HG02798 (cell line): ENCODE data around the gene HS3ST2.
"Not testable (repeated sequence)": the region's sequence is repeated elsewhere in the genome, so short reads cannot be mapped to it uniquely, and the experiment has no call there.

Source experiments
- ATAC-seq: cut with Tn5 transposase; IDR thresholded peaks from one replicate; pipeline ENCODE4 v1.9.1; 2021; ENCODE audit warnings: mild to moderate bottlenecking; ENCODE audit not compliant: unreplicated experiment, poor library complexity

The HS3ST2 gene

GRCh38 chr16:22868593-22869224 lies 54.7 kb downstream of the HS3ST2 start:
- no peak for ATAC-seq

DNA sequence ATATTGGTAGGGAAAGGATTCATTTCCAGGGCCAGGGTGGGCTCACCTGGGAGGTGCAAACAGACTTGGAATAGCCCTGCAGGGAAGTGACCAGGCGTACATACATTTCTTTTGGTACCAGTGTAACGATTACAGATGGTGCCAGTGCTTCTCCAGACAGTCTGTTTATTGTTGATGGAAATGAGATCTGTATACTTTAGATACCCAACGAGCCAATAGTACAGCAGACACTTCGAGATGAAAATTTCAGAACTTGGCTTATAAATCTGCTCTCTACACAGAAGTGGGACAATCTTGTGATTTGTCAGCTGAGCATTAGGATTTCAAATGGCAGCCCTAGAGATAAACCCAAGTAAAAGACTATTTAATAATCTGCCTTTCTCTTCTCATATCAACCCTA lies 57.9 kb downstream of the HS3ST2 start:
- no peak for ATAC-seq

GRCh38 chr16:22874394-22874793 lies 60.4 kb downstream of the HS3ST2 start:
- no peak for ATAC-seq

- ATAC-seq: no peak
Measured at GRCh38 chr16:22878955-22879354, 65.0 kb downstream of the HS3ST2 start.

DNA sequence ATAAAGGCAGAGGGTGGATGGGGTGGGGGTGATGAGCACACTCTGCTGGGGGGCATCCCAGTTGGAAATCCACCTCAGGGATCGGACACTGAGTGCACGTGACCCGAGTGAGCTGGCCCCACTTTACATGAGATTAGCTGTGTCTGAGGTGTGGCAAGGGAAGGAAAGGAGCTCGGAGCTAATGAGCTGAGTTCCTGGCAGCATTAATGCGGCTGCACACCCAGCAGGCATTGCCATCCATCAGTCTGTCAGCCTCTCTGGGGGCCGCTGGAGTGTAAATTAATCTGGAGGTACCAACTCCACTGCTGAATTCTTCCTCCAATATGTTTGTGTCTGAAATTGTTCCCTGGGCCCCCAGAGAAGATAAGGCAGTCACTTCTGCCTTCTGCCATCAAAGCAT lies 65.5 kb downstream of the HS3ST2 start:
- no peak for ATAC-seq

DNA sequence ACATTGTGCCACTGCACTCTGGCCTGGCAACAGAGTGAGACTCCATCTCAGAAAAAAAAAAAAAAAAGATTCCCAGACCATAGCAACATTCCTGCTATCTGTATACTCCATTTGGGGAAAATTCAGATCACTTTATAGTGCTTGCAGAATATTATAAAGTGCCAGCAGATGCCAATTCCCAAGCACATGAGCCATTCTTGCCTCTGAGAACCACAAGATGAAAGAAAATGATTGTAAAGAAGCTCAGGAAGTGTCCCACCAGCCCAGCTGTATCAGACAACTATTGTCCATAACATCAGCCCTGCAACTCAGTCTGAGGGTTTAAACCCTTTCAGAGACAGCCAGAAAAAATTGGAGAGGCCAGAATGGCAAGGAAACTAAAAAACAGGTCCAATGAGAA lies 69.0 kb downstream of the HS3ST2 start:
- ATAC-seq: no peak

- ATAC-seq: no peak
Measured at GRCh38 chr16:22885951-22886350, 72.0 kb downstream of the HS3ST2 start.

- no peak for ATAC-seq
Measured at GRCh38 chr16:22886927-22887326, 73.0 kb downstream of the HS3ST2 start.

DNA sequence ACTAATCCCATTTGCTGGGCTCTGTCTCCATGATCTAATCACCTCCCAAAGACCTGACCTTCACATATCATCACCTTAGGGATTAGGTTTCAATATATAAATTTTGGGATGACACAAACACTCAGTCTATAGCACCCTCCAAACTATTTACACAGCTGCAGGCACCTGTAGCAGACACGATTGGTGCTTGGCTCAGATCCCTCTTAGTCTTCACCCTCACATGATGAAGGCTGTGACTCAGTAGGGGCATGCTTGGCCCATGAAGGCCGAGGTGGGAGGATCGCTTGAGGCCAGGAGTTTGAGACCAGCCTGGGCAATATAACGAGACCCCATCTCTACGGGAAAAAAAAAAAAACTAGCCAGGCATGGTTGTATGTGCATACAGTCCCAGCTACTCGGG lies 73.5 kb downstream of the HS3ST2 start:
- ATAC-seq: no peak

- no peak for ATAC-seq
Measured at GRCh38 chr16:22888791-22889190, 74.8 kb downstream of the HS3ST2 start.

GRCh38 chr16:22890976-22891375 lies 77.0 kb downstream of the HS3ST2 start:
- ATAC-seq: no peak

- ATAC-seq: no peak
Measured at GRCh38 chr16:22897184-22897583, 83.2 kb downstream of the HS3ST2 start.

DNA sequence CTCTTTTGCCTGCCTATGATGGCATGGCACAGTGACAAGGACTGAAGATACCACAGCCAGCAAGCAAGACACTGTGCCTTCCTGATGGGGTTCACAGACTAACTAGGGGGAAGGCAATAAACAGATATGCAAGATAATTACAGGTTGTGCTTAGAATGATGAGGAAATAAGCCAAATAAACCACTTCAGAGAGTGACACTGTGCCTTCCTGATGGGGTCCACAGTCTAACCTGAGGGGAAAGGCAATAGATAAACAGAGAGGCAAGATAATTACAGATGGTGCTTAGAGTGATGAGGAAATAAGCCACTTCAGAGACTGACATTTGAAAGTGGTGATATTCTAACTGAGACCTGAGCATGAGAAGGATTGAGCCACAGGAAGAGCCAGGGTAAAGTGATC lies 84.2 kb downstream of the HS3ST2 start:
- no peak for ATAC-seq

- ATAC-seq: no peak
Measured at GRCh38 chr16:22898874-22899348, 84.9 kb downstream of the HS3ST2 start.

DNA sequence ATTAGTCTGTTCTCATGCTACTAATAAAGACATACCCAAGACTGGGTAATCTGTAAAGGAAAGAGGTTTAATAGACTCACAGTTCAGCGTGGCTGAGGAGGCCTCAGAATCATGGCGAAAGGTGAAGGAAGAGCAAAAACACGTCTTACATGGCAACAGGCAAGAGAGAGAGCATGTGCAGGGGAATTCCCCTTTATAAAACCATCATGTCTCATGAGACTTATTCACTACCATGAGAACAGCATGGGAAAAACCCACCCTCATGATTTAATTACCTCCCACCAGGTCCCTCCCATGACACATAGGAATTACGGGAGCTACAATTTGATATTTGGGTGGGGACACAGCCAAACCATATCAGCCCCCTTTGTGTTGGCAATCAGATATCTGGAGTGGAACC lies 85.6 kb downstream of the HS3ST2 start:
- not testable (repeated sequence) for ATAC-seq

GRCh38 chr16:22900863-22901262 lies 86.9 kb downstream of the HS3ST2 start:
- ATAC-seq: no peak

GRCh38 chr16:22901563-22901962 lies 87.6 kb downstream of the HS3ST2 start:
- ATAC-seq: no peak

DNA sequence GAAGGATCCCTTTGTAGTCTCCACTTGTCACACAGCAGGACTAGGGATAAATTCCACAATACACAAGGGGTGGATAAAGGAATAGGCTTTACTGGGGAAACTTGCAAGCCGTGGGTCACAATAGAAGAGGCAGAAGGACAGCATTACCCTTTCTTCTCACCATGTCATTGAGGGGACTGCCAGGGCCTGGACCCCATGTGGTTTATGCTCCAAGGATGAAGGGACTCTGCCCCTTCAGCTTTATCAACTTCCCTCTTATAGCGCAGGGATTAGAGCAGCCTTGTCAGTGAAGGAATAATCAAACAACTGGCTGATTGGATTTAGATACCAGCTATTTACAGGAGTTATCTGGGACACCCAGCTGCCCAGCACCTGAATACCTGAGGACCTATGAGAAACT lies 89.8 kb downstream of the HS3ST2 start:
- ATAC-seq: no peak

GRCh38 chr16:22912654-22913053 lies 98.7 kb downstream of the HS3ST2 start:
- no peak for ATAC-seq

- no peak for ATAC-seq
Measured at GRCh38 chr16:22915003-22915402, 101.0 kb downstream of the HS3ST2 start.

- ATAC-seq: no peak
Measured at GRCh38 chr16:22923491-22923890, 109.5 kb downstream of the HS3ST2 start.

DNA sequence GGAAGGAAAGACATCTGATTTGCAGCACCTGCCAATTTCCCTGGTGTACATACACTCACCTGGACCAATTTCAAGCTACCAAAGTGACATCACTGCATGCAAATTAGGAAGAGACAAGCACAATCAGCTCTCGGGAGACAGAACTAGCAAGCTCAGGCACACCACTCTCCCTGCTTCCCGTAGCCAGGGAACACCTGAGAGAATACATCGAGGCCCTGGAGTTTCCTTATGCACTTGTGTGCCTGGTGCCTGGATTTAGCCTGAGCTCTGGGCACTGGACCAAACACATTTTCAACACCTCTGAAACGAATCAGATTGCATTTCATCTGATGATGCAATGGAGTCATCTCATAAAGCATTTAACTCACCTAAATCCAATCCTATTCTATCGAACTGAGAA lies 110.5 kb downstream of the HS3ST2 start:
- ATAC-seq: no peak
